GM12874 (cell line): Measurements from ENCODE around the gene USP5.
A peak's percentile ranks its signal among the peaks of the same experiment; 100 is the strongest.

Experiments
- CTCF ChIP-seq: IDR thresholded peaks from 2 replicates; pipeline ENCODE4 v1.5.1; 2011; ENCODE audit warnings: low read depth, mild to moderate bottlenecking, control low read depth, low read length, moderate library complexity; ENCODE audit not compliant: insufficient read depth

The USP5 gene

GRCh38 chr12:6871052-6871957, 19.4 kb downstream of the USP5 start:
- no peak for TF ChIP-seq CTCF

GRCh38 chr12:6872073-6873048, 20.4 kb downstream of the USP5 start:
- peak; percentile 99 for TF ChIP-seq CTCF

GRCh38 chr12:6873094-6874014, 21.4 kb downstream of the USP5 start, which contains the start of gene SPSB2:
TSS of gene SPSB2 (minus strand) at chr12:6873303. CDS start at chr12:6872901, 402 bp downstream.
- TF ChIP-seq CTCF, result no peak

- TF ChIP-seq CTCF, result no peak
Observed at GRCh38 chr12:6883252-6883651, 31.3 kb downstream of the USP5 start.

GRCh38 chr12:6883683-6884082, 31.7 kb downstream of the USP5 start:
- TF ChIP-seq CTCF, result no peak

GRCh38 chr12:6884539-6884938, 32.6 kb downstream of the USP5 start:
- no peak for TF ChIP-seq CTCF
